Measurements from ENCODE around the gene SETD1A. TPM values are rescaled to one million over a fixed set of nuclear protein-coding genes. Genes with fewer than 3 reads are reported as not detected.

SETD1A gene
- polyA plus RNA-seq, 4 donors, result 15.2 to 20.7 (median 15.7) TPM

- DNase-seq (ENCODE audit: low read depth in 4 of 4, low spot score in 3 of 4), result no peak
These were observed 4.4 kb upstream of the SETD1A start for GRCh38 chr16:30953111-30953510.

- peak in 2 of 4 donors; percentile 54 to 78 for DNase-seq (ENCODE audit: low read depth in 4 of 4, low spot score in 3 of 4)
These were observed 3.9 kb upstream of the SETD1A start for GRCh38 chr16:30953511-30954124.

GRCh38 chr16:30954993-30955392, 2.6 kb upstream of the SETD1A start:
- no peak for DNase-seq (ENCODE audit: low read depth in 4 of 4, low spot score in 3 of 4)

GRCh38 chr16:30956601-30957455, 726 bp upstream of the SETD1A start:
- peak in 1 of 4 donors; percentile 70 for DNase-seq (ENCODE audit: low read depth in 4 of 4, low spot score in 3 of 4)

GRCh38 chr16:30958175-30959079, 873 bp downstream of the SETD1A start:
- no peak for DNase-seq (ENCODE audit: low read depth in 4 of 4, low spot score in 3 of 4)

- DNase-seq (ENCODE audit: low read depth in 4 of 4, low spot score in 3 of 4), result no peak
These were observed 3.8 kb downstream of the SETD1A start for GRCh38 chr16:30961384-30961783.

GRCh38 chr16:30963925-30964511, 6.5 kb downstream of the SETD1A start:
- DNase-seq (ENCODE audit: low read depth in 4 of 4, low spot score in 3 of 4), result no peak

- DNase-seq (ENCODE audit: low read depth in 4 of 4, low spot score in 3 of 4), result no peak
These were observed 7.1 kb downstream of the SETD1A start for GRCh38 chr16:30964574-30965226.

- DNase-seq (ENCODE audit: low read depth in 4 of 4, low spot score in 3 of 4), result no peak
These were observed 7.9 kb downstream of the SETD1A start for GRCh38 chr16:30965436-30965835.

- no peak for DNase-seq (ENCODE audit: low read depth in 4 of 4, low spot score in 3 of 4)
These were observed 8.6 kb downstream of the SETD1A start for GRCh38 chr16:30966033-30966619.

- DNase-seq (ENCODE audit: low read depth in 4 of 4, low spot score in 3 of 4), result no peak
These were observed 10.2 kb downstream of the SETD1A start for GRCh38 chr16:30967795-30968194.

- DNase-seq (ENCODE audit: low read depth in 4 of 4, low spot score in 3 of 4), result no peak
These were observed 11.8 kb downstream of the SETD1A start for GRCh38 chr16:30969246-30969842.

GRCh38 chr16:30971298-30971697, 13.7 kb downstream of the SETD1A start:
- no peak for DNase-seq (ENCODE audit: low read depth in 4 of 4, low spot score in 3 of 4)

GRCh38 chr16:30972872-30973271, 15.3 kb downstream of the SETD1A start:
- no peak for DNase-seq (ENCODE audit: low read depth in 4 of 4, low spot score in 3 of 4)

GRCh38 chr16:30974348-30974747, 16.8 kb downstream of the SETD1A start:
- DNase-seq (ENCODE audit: low read depth in 4 of 4, low spot score in 3 of 4), result no peak

- DNase-seq (ENCODE audit: low read depth in 4 of 4, low spot score in 3 of 4), result no peak
These were observed 18.9 kb downstream of the SETD1A start for GRCh38 chr16:30976486-30976885.

GRCh38 chr16:30977502-30977901, 19.9 kb downstream of the SETD1A start:
- DNase-seq (ENCODE audit: low read depth in 4 of 4, low spot score in 3 of 4), result no peak

GRCh38 chr16:30979170-30980022, 21.8 kb downstream of the SETD1A start:
- DNase-seq (ENCODE audit: low read depth in 4 of 4, low spot score in 3 of 4), result no peak

GRCh38 chr16:30980023-30980371, 22.4 kb downstream of the SETD1A start:
- no peak for DNase-seq (ENCODE audit: low read depth in 4 of 4, low spot score in 3 of 4)
